IMR-90 (cell line): ENCODE data around the gene PRLR. TPM values are rescaled to one million over a fixed set of nuclear protein-coding genes. Genes with fewer than 3 reads are reported as not detected.

Experiments used
- ATAC-seq: fragments of 200-7000 bp; cut with Tn5 transposase; 2 replicates; pipeline ENCODE4 v1.9.1; 2020; ENCODE audit warnings: low read depth, mild to moderate bottlenecking, moderate library complexity
- BruUV-seq: library from RNA; stranded (reverse); fragments of 400-500 nt; replicated peaks from 2 replicates; lab custom pipeline; 2021; lab: Mats Ljungman, UMichigan
- CTCF ChIA-PET: fragments of 300-600 bp; formaldehyde crosslinking; extraction: SDS; loops from one replicate; lab custom pipeline; 2021; ENCODE audit warnings: antibody characterized with exemption; lab: Yijun Ruan, JAX
- POLR2A ChIA-PET: fragments of 300-600 bp; sonication (Branson Sonifier 250); formaldehyde crosslinking; loops from one replicate; lab custom pipeline; 2022; ENCODE audit warnings: antibody characterized with exemption; ENCODE audit not compliant: unreplicated experiment; lab: Charles Lee
- DNase-seq: peaks from one replicate; pipeline ENCODE4 v3.0.0; 2013
- H2AFZ ChIP-seq: replicated peaks from 2 replicates; pipeline ENCODE3; 2013; ENCODE audit warnings: low read length, mild to moderate bottlenecking; ENCODE audit not compliant: poor library complexity
- H2AK5ac ChIP-seq: 2 replicates; pipeline ENCODE4 v1.6.1; 2013; ENCODE audit warnings: low read depth, low read length, inconsistent platforms
- H2AK9ac ChIP-seq: replicated peaks from 2 replicates; pipeline ENCODE3; 2013; ENCODE audit warnings: mild to moderate bottlenecking, low read depth, low read length, moderate library complexity; ENCODE audit not compliant: poor library complexity
- H2BK120ac ChIP-seq: 2 replicates; pipeline ENCODE4 v1.6.1; 2013; ENCODE audit warnings: low read depth, low read length, inconsistent platforms
- H2BK15ac ChIP-seq: 3 replicates; pipeline ENCODE4 v1.6.1; 2013; ENCODE audit warnings: low read depth, low read length, inconsistent platforms
- H2BK20ac ChIP-seq: 2 replicates; pipeline ENCODE4 v1.6.1; 2013; ENCODE audit warnings: low read depth, mild to moderate bottlenecking, inconsistent platforms, low read length, moderate library complexity
- H2BK5ac ChIP-seq: 2 replicates; pipeline ENCODE4 v1.6.1; 2013; ENCODE audit warnings: mild to moderate bottlenecking, low read depth, low read length, inconsistent platforms; ENCODE audit not compliant: poor library complexity, severe bottlenecking
- H3K14ac ChIP-seq: replicated peaks from 2 replicates; pipeline ENCODE4 v1.6.1; 2013; ENCODE audit warnings: low read depth, low read length, inconsistent platforms
- H3K18ac ChIP-seq: 2 replicates; pipeline ENCODE4 v1.6.1; 2013; ENCODE audit warnings: low read depth, low read length, control low read depth
- H3K23ac ChIP-seq: 2 replicates; pipeline ENCODE4 v1.6.1; 2013; ENCODE audit warnings: low read depth, low read length, inconsistent platforms
- H3K27ac ChIP-seq: 2 replicates; pipeline ENCODE4 v1.5.1; 2013; ENCODE audit warnings: mild to moderate bottlenecking, control low read depth, low read length; ENCODE audit not compliant: insufficient read depth
- H3K27me3 ChIP-seq: 2 replicates; pipeline ENCODE4 v1.6.1; 2013; ENCODE audit warnings: low read length; ENCODE audit not compliant: control insufficient read depth, insufficient read depth
- H3K36me3 ChIP-seq: 2 replicates; pipeline ENCODE4 v1.6.1; 2013; ENCODE audit warnings: low read length, mixed read lengths; ENCODE audit not compliant: control insufficient read depth, insufficient read depth
- H3K4ac ChIP-seq: 2 replicates; pipeline ENCODE4 v1.6.1; 2013; ENCODE audit warnings: low read depth, low read length, inconsistent platforms
- H3K4me1 ChIP-seq: 2 replicates; pipeline ENCODE4 v1.6.1; 2013; ENCODE audit warnings: low read length, mixed read lengths; ENCODE audit not compliant: control insufficient read depth, insufficient read depth
- H3K4me2 ChIP-seq: 2 replicates; pipeline ENCODE4 v1.6.1; 2013; ENCODE audit warnings: low read depth, mild to moderate bottlenecking, control low read depth, low read length, moderate library complexity
- H3K4me3 ChIP-seq: 2 replicates; pipeline ENCODE4 v1.5.1; 2013; ENCODE audit warnings: low read depth, mild to moderate bottlenecking, control low read depth, low read length, moderate library complexity; ENCODE audit not compliant: insufficient read depth
- H3K56ac ChIP-seq: 2 replicates; pipeline ENCODE4 v1.6.1; 2013; ENCODE audit warnings: low read length, inconsistent platforms; ENCODE audit not compliant: insufficient read depth; ENCODE audit errors: extremely low read depth
- H3K79me1 ChIP-seq, 2 experiments: 2 replicates each; pipeline ENCODE4 v1.6.1; 2013; ENCODE audit warnings: low read length in 2 of 2, inconsistent platforms in 1 of 2, low read depth in 1 of 2
- H3K9ac ChIP-seq: 2 replicates; pipeline ENCODE4 v1.6.1; 2013; ENCODE audit warnings: low read depth, low read length, control low read depth
- H3K9me1 ChIP-seq: 2 replicates; pipeline ENCODE4 v1.6.1; 2013; ENCODE audit warnings: low read length, inconsistent platforms; ENCODE audit not compliant: insufficient read depth
- H3K9me3 ChIP-seq: 2 replicates; pipeline ENCODE4 v1.6.1; 2013; ENCODE audit warnings: low read length; ENCODE audit not compliant: control insufficient read depth, insufficient read depth
- H4K20me1 ChIP-seq: 2 replicates; pipeline ENCODE4 v1.6.1; 2013; ENCODE audit warnings: low read length, inconsistent platforms; ENCODE audit not compliant: insufficient read depth
- H4K5ac ChIP-seq: 2 replicates; pipeline ENCODE4 v1.6.1; 2013; ENCODE audit warnings: mild to moderate bottlenecking, low read depth, low read length, control low read depth
- H4K8ac ChIP-seq, 2 experiments: 2 replicates each; pipeline ENCODE4 v1.6.1; 2013; ENCODE audit warnings: low read depth in 2 of 2, low read length in 2 of 2, control low read depth in 1 of 2, inconsistent platforms in 1 of 2
- H4K91ac ChIP-seq: 2 replicates; pipeline ENCODE4 v1.6.1; 2013; ENCODE audit warnings: low read depth, low read length, inconsistent platforms; ENCODE audit not compliant: insufficient read depth
- CHD1 ChIP-seq: IDR thresholded peaks from 2 replicates; pipeline ENCODE4 v1.6.1; 2012; ENCODE audit warnings: low read depth, low read length, improper control_type of control experiment
- WGBS, 2 experiments: methylation state at CpG; one replicate each; pipeline versions ENCODE4 v1.1.5 to v1.1.7; 2013; ENCODE audit warnings: missing lambda C conversion rate in 2 of 2; ENCODE audit not compliant: insufficient read length in 1 of 2; ENCODE audit errors: extremely low coverage in 2 of 2; 5-methylcytosine and 5-hydroxymethylcytosine counted together
- dilution Hi-C: fragments of 300-500 bp; cut with HindIII; formaldehyde crosslinking; loops from one replicate; pipeline ENCODE4 v1.14.3; 2018; ENCODE audit warnings: low sequenced_read_pairs; ENCODE audit not compliant: unreplicated experiment
- in situ Hi-C: fragments of 300-500 bp; cut with MboI; formaldehyde crosslinking; loops from 3 replicates; pipeline ENCODE4 v1.14.3; 2019; ENCODE audit warnings: low sequenced_read_pairs, inconsistent platforms, mixed read lengths
- intact Hi-C: fragments of 100-400 bp; cut with micrococcal nuclease; formaldehyde crosslinking; loops from 2 replicates; pipeline ENCODE4 v1.10.0; 2022
- polyA plus RNA-seq, 3 experiments: library from polyadenylated mRNA; depleted of rRNA; stranded (reverse); fragments of >200 nt; gene quantifications; 2 replicates each; pipeline ENCODE4 v1.2.3, GENCODE V29; 2012; ENCODE audit warnings: low replicate concordance in 1 of 3
- total RNA-seq: library from RNA; depleted of rRNA; stranded (reverse); fragments of >200 nt; gene quantifications from 2 replicates; pipeline ENCODE4 v1.2.3, GENCODE V29; 2012

PRLR gene
- total and polyA plus RNA-seq, 2 of the 4 experiments (the other 2 are of a cell fraction) = 0.24 to 0.54 TPM

- intact Hi-C loops = no loop called here
Measured at GRCh38 chr5:35096216-35096615, 134.1 kb downstream of the PRLR start.

More at GRCh38 chr5:35096216-35096615, 134.1 kb downstream of the PRLR start:
- H2BK5ac ChIP-seq = no peak overlapping the region
- H2AK5ac ChIP-seq = no peak overlapping the region
- H2AK9ac ChIP-seq = no peak overlapping the region
- no peak overlapping the region for H4K91ac ChIP-seq
- no peak for ATAC-seq
- no peak overlapping the region for H3K14ac ChIP-seq
- no peak overlapping the region for H3K27ac ChIP-seq
- H4K8ac ChIP-seq = no peak overlapping the region
- no peak overlapping the region for H3K23ac ChIP-seq
- no peaks in the 10 kb centered on the region; the same call in 1 of the 2 replicates for H3K9me1 ChIP-seq
- no peaks in the 10 kb centered on the region for H3K9me3 ChIP-seq
- no peak overlapping the region for H3K56ac ChIP-seq
- no TSS peak for BruUV-seq
- H3K36me3 ChIP-seq = no peaks in the 10 kb centered on the region
- no peak overlapping the region for H2BK20ac ChIP-seq
- no peak for DNase-seq
- no peak overlapping the region for H2BK120ac ChIP-seq
- H2AFZ ChIP-seq = no peak overlapping the region
- in situ Hi-C loops (loop anchor here (25.0 kb wide), 1 partner anchor 516 kb away; the partner anchor contains the start of gene SPEF2), dilution Hi-C loops (no loop called here)
- no peak for TF ChIP-seq CHD1
- CTCF ChIA-PET = no interaction called here
- no peaks in the 10 kb centered on the region for H3K79me1 ChIP-seq
- no peaks in the 10 kb centered on the region for H3K4me1 ChIP-seq
- H3K9ac ChIP-seq = no peak overlapping the region
- POLR2A ChIA-PET = no interaction called here
- no peak overlapping the region for H4K5ac ChIP-seq
- H4K20me1 ChIP-seq = no peaks in the 10 kb centered on the region
- peaks cover 8% of the 10 kb centered on the region for H3K27me3 ChIP-seq
- no peak overlapping the region for H2BK15ac ChIP-seq
- H3K18ac ChIP-seq = no peak overlapping the region
- H3K4me2 ChIP-seq = no peak overlapping the region
- H3K4me3 ChIP-seq = no peak overlapping the region
- WGBS, 2 experiments = no CpG with 5 or more reads among the region's 3 CpGs
- no peak overlapping the region for H3K4ac ChIP-seq
